Activated CD8-positive, alpha-beta memory T cell treated with anti-CD3 and anti-CD28 coated beads, Interleukin-2, amount 50 U/mL, for 48 hours (primary cell): ENCODE data around the gene PEX1.
A peak's percentile ranks its signal among the peaks of the same experiment; 100 is the strongest.
"Not testable (repeated sequence)": the region's sequence is repeated elsewhere in the genome, so short reads cannot be mapped to it uniquely, and the experiment has no call there.

Experiments
- DNase-seq: peaks from one replicate; pipeline ENCODE4 v3.0.0-alpha.2; 2020

The PEX1 gene

GRCh38 chr7:92528188-92528957 lies at the start of gene PEX1, which contains the start of gene RBM48:
PEX1 (minus strand) TSS chr7:92528520; CDS start chr7:92528435, 85 bp downstream.
RBM48 (plus strand) TSS chr7:92528795; CDS start chr7:92528814, 19 bp downstream.
- peak; percentile 92 for DNase-seq

GRCh38 chr7:92576296-92576695 lies 48.0 kb upstream of the PEX1 start:
- no peak for DNase-seq

GRCh38 chr7:92569137-92569536 lies 40.8 kb upstream of the PEX1 start:
- no peak for DNase-seq

DNA sequence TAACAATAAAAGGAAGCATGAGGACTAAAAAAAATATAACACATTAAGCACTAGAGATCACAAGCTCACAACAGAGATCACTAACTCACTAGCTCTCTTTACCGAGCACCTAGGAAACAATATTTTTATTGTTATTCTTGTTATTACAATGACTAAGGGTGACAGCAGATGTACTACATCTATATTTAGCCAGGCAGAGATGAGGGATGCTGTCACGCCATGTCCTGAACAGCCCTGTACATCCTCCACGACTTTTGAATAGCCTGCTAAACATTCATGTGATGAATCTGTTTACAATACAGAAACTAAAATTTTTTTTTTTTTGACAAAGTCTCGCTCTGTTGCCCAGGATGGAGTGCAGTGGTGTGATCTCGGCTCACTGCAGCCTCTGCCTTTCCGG lies 39.1 kb upstream of the PEX1 start:
- DNase-seq = no peak

GRCh38 chr7:92563345-92563744 lies 35.0 kb upstream of the PEX1 start:
- no peak for DNase-seq

DNA sequence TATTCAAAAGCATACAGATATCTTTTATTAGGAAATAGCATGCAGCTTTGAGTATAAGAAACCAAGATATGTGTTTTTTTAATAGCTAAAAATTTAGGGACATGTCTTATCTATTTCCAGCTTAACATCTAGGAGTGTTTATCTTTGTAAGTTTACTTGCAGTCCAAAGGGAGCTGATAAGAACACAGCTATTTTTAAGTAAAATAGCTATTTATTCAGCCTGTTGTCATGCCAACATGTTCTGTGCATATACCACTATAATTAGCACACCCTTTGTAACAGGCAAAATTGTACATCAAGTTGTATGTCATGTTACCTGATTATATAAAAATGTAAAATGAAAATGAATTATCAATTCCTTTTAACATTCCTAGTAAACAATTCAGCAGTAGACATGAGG lies 32.3 kb upstream of the PEX1 start:
- no peak for DNase-seq

GRCh38 chr7:92557808-92558362 lies 29.6 kb upstream of the PEX1 start:
- DNase-seq = no peak

GRCh38 chr7:92557249-92557648 lies 28.9 kb upstream of the PEX1 start:
- DNase-seq = no peak

DNA sequence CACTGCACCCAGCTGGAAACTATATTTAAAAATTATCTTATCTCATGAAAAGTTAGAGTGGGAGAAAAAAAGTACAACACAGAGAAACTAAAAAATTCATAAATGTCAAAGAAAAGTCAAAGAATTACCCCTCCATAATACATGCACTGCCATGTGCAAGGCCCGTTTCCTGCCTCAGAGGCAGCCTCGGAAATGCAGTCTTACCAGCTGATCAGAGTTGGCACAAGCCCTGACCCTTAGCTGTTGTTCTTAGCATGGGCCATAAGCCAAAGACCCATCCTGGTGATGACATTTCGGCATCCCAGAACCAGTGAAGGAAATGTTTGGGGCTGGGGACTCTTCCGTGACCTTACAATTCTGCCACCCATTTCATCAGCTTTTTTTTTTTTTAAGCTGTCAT lies 21.9 kb upstream of the PEX1 start:
- DNase-seq = no peak

DNA sequence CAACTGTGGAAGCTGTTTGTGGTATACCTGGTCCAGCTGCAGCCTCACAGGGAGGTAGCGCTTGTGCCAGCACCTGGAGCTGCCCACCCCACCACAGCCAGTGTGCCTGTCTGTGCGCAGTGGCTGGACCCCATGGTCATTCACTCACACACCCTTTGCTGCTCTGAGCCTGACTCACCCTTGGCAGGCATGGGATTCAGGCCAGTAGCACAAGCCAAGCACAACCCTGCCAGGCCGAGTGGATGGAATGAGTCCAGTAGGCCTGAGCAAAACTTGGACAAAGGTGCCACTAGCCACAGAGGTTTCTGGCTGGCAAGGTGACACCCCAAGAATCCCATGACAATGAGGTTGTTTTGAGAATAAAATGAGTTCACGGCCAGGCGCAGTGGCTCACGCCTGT lies 19.3 kb upstream of the PEX1 start:
- no peak for DNase-seq

- no peak for DNase-seq
These were observed 18.7 kb upstream of the PEX1 start for GRCh38 chr7:92546856-92547497.

- DNase-seq = not testable (repeated sequence)
These were observed 16.8 kb upstream of the PEX1 start for GRCh38 chr7:92545116-92545515.

GRCh38 chr7:92543542-92543941 lies 15.2 kb upstream of the PEX1 start:
- DNase-seq = not testable (repeated sequence)

- DNase-seq = no peak
These were observed 6.3 kb upstream of the PEX1 start for GRCh38 chr7:92534572-92534971.

GRCh38 chr7:92528958-92529264 lies 591 bp upstream of the PEX1 start:
- no peak for DNase-seq

GRCh38 chr7:92527300-92528187 lies 776 bp downstream of the PEX1 start:
- DNase-seq = peak; percentile 81

GRCh38 chr7:92523110-92523509 lies 5.2 kb downstream of the PEX1 start:
- DNase-seq = no peak

GRCh38 chr7:92520024-92520423 lies 8.3 kb downstream of the PEX1 start:
- DNase-seq = no peak

GRCh38 chr7:92517631-92518030 lies 10.7 kb downstream of the PEX1 start:
- no peak for DNase-seq

DNA sequence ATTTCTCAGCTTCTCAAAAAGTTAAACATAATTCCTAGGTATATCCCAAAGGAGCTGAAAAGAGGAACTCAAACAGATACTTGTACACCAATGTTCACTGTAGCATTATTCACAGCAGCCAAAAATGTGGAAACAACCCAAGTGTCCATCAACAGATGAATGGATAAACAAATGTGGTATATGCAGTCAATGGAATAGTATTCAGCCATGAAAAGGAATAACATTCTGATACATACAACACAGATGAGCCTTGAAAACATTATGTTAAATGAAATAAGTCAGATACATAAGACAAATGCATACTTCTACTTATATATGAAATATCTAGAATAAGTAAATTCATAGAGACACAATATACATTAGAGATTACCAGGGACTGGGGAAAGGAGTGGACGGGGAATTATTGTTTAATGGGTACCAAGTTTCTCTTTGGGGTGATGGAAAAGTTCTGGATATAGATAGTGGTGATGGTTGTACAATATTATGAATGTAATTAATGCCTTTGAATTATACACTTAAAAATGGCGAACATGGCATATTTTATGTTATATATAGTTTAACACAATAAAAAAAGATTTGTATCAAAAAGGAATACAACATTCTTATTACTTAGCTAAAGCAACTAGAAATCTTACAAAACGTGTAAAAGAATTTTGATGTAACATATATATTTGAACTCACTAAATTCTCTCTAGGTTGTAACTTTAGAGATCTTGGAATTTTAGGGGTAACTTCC lies 15.0 kb downstream of the PEX1 start:
- DNase-seq = no peak

- no peak for DNase-seq
These were observed 19.4 kb downstream of the PEX1 start for GRCh38 chr7:92508946-92509345.

- no peak for DNase-seq
These were observed 22.0 kb downstream of the PEX1 start for GRCh38 chr7:92506363-92506762.

- DNase-seq = no peak
These were observed 23.8 kb downstream of the PEX1 start for GRCh38 chr7:92504563-92504962.
